Activated T-cell treated with anti-CD3 and anti-CD28 coated beads for 48 hours (primary cell): ENCODE measurements around the gene NDUFA3.

Source experiments
- DNase-seq: peaks from one replicate; pipeline ENCODE4 v3.0.0-alpha.2; 2020; ENCODE audit warnings: low read depth

The NDUFA3 gene

DNA sequence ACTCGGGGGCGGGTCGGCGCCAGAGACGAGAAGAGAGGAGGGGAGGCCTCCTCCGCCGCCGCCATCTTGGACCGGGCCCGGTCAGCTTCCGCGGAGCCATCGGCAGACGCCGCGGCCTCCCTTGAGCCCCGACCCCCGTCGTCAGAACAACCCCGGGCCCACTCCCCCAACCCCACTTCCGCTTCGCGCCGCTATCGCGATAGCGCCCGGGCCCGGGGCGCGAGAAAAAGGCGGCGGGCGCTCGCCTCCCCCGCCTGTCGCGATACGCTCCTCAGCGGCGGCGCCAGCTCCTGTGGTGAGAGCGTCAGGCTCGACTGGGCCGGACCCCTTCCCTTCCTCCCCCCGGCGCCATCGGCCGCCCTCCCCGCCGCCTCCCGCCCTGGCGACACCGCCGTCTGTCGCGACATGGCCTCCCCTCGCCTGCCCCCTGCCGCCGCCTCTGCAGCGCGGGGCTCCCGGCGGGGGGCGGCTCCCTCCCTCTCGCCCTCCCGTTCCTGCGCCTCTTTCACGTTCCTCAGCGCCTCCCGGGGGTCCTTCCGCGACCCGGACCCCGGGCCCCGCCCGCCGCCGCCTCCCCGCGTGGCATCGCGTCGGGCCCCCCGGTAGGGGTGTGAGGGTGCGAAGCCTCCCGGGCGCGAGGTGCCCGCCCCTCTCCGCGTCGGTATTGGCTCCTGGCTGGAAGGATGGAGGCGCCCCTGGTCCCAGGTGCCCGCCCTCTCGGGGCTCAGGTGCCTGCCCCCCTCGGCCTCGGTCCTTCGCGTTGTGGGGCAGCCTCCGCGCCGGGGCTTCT lies 35.2 kb downstream of the NDUFA3 start, which contains the start of gene CNOT3:
CNOT3 (plus strand) TSS at position 64 of the 790 bp plus-strand sequence. CDS start 5,217 bp downstream, outside the sequence.
- DNase-seq = no peak

- DNase-seq = no peak
Measured at GRCh38 chr19:54138489-54139256, 36.0 kb downstream of the NDUFA3 start.

DNA sequence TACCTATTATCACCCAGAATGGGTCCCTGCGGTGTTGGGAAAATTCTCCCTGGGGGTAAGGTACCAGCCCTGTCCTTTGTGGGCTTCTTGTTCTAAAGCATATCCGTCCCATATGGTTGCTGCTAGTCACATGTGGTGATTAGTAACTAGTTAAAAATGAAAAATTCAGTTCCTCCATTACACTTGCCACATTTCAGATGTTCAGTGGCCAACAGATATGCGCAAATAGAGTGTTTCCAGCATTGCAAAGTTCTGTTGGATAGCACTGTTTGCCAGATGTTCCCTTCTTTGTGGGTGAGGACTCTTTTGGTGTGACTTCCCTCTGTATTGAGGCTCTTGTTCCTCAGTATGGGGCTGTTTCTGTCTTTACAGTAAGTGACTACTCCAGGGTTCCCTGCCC lies 38.7 kb downstream of the NDUFA3 start:
- DNase-seq = no peak

- no peak for DNase-seq
Measured at GRCh38 chr19:54142166-54142780, 39.6 kb downstream of the NDUFA3 start.

DNA sequence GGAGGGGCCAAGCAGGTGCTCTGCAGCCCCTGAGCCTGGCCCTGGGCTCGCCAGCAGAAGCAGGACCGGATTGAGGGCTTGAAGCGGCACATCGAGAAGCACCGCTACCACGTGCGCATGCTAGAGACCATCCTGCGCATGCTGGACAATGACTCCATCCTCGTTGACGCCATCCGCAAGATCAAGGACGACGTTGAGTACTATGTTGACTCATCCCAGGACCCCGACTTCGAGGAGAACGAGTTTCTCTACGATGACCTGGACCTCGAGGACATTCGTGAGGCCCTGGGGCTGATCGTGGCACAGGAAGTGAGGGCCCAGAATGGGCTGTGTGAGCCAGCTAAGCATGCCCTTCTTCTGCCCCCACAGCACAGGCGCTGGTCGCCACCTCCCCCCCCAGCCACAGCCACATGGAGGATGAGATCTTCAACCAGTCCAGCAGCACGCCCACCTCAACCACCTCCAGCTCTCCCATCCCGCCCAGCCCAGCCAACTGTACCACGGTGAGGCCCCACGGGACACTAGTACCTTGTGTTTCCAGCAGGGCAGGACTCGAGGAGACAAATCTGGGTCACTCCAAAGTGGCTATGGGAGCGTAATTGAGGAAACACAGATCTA lies 43.0 kb downstream of the NDUFA3 start:
- DNase-seq = no peak

- DNase-seq = no peak
Measured at GRCh38 chr19:54147676-54148075, 45.0 kb downstream of the NDUFA3 start.

GRCh38 chr19:54148158-54148557 lies 45.5 kb downstream of the NDUFA3 start:
- DNase-seq = no peak

DNA sequence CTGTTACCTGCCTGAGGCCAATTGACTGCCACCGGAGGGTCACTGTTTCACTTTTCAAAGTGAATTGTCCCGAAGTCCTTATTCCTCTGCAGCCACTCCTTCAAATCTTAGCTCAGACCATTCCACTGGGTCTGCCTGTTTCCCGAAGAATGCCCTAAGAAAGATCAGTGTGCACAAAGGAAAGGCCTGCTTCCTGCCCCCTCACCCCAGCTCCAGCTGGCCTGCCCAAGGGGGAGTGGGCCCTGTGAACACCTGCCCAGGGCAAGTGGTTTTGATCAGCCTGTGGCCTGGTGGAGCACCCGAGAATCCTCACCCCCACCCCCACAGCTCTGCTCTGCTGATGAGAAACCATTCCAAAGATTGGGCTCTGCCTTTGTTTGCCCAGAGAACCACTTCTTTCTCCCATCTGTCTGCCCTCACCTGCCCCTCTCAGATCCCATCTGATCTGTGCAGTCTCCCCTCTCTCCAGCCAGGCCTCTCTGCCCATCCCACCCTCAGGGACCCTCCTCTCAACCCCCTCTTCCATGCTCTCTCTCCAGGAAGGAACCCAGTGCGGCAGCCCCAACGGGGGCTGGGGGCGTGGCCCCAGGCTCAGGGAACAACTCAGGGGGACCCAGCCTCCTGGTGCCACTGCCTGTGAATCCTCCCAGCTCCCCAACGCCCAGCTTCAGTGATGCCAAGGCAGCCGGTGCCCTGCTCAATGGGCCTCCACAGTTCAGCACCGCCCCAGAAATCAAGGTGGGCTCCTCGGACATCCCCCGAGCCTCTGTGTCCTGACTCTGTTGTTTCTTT lies 46.6 kb downstream of the NDUFA3 start:
- no peak for DNase-seq

- no peak for DNase-seq
Measured at GRCh38 chr19:54151362-54152035, 48.8 kb downstream of the NDUFA3 start.

DNA sequence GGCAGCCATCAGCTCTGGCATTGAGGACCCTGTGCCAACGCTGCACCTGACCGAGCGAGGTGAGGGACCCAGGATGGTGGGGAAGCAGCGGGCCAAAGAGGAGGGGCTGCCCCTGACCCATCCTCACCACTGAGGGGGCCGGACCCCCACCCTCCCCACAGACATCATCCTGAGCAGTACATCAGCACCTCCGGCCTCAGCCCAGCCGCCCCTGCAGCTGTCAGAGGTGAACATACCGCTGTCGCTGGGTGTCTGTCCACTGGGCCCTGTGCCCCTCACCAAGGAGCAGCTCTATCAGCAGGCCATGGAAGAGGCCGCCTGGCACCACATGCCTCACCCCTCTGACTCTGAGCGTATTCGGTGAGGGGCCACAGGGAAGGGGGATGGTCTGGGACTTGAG lies 49.6 kb downstream of the NDUFA3 start:
- DNase-seq = no peak

GRCh38 chr19:54152878-54153524 lies 50.3 kb downstream of the NDUFA3 start:
- no peak for DNase-seq

- no peak for DNase-seq
Measured at GRCh38 chr19:54153731-54154326, 51.2 kb downstream of the NDUFA3 start.

- no peak for DNase-seq
Measured at GRCh38 chr19:54154603-54155345, 52.1 kb downstream of the NDUFA3 start.

- no peak for DNase-seq
Measured at GRCh38 chr19:54155694-54156093, 53.0 kb downstream of the NDUFA3 start.

DNA sequence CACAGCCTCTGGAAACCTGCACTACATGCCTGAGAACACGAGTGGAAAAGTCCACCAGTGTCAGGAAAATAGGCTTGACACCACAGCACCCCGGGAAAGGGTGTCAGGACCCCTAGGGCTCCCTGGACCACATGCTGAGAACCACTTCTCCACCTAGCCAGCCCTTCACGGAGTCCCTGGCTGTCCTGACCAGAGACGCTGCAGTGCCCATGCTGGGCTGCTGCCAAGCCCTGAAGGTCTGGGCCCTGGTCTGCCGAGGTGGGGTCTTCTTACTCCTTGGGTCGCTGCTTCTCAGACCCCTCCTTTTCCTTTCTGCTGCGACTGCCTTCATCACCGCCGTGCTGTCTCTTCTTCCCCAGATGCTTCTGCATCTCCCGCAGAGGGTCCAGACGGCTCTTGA lies 53.8 kb downstream of the NDUFA3 start:
- DNase-seq = no peak

GRCh38 chr19:54156953-54157352 lies 54.3 kb downstream of the NDUFA3 start:
- no peak for DNase-seq
